GM12878 (cell line): Measurements from ENCODE around the gene NAPEPLD. TPM values are rescaled to one million over a fixed set of nuclear protein-coding genes. Genes with fewer than 3 reads are reported as not detected.
A peak's percentile ranks its signal among the peaks of the same experiment; 100 is the strongest.
"Not testable (repeated sequence)": the region's sequence is repeated elsewhere in the genome, so short reads cannot be mapped to it uniquely, and the experiment has no call there.

Source experiments
- ATAC-seq: fragments of 200-7000 bp; cut with Tn5 transposase; 3 replicates; pipeline ENCODE4 v1.9.1; 2020; ENCODE audit warnings: mild to moderate bottlenecking, moderate library complexity
- BruUV-seq: library from RNA; stranded (reverse); fragments of 400-500 nt; replicated peaks from 2 replicates; lab custom pipeline; 2021; lab: Mats Ljungman, UMichigan
- CTCF ChIA-PET: fragments of 300-600 bp; sonication (Branson Sonifier 250); formaldehyde crosslinking; extraction: SDS; loops from one replicate; lab custom pipeline; 2021; ENCODE audit warnings: inconsistent platforms; lab: Yijun Ruan, JAX
- POLR2A ChIA-PET: fragments of 350-600 bp; formaldehyde crosslinking; extraction: SDS; loops from one replicate; lab custom pipeline; 2021; ENCODE audit warnings: inconsistent platforms; lab: Charles Lee
- RAD21 ChIA-PET: fragments of 300-600 bp; sonication (Branson Sonifier 250); formaldehyde crosslinking; loops from one replicate; lab custom pipeline; 2023; ENCODE audit warnings: antibody characterized with exemption; ENCODE audit not compliant: unreplicated experiment; lab: Charles Lee
- SMC1A ChIA-PET: fragments of 300-600 bp; sonication (Branson Sonifier 250); formaldehyde crosslinking; loops from one replicate; lab custom pipeline; 2023; ENCODE audit not compliant: unreplicated experiment, uncharacterized antibody; lab: Charles Lee
- DNase-seq: peaks from one replicate; pipeline ENCODE4 v3.0.0-alpha.2; 2011; ENCODE audit warnings: low read depth, low spot score
- FAIRE-seq: peaks from 3 replicates; lab custom pipeline; 2011; peaks lifted over from hg19 to GRCh38; lab: Jason Lieb, UNC
- H2AFZ ChIP-seq: 2 replicates; pipeline ENCODE4 v1.6.0; 2011; ENCODE audit warnings: low read depth, low read length, control low read depth; ENCODE audit not compliant: control insufficient read depth
- H3K27ac ChIP-seq: 2 replicates; pipeline ENCODE4 v1.5.1; 2011; ENCODE audit warnings: control low read depth; ENCODE audit not compliant: control insufficient read depth, insufficient read depth
- H3K27me3 ChIP-seq, 2 experiments: replicated peaks in 1 of 2; 2 replicates each; pipeline versions ENCODE4 v1.6.0 to v1.6.1; 2011; ENCODE audit warnings: low read length in 1 of 2; ENCODE audit not compliant: control insufficient read depth in 2 of 2, insufficient read depth in 2 of 2
- H3K36me3 ChIP-seq, 2 experiments: 2 replicates each; pipeline ENCODE4 v1.5.1; 2011; ENCODE audit warnings: low read length in 1 of 2; ENCODE audit not compliant: control insufficient read depth in 2 of 2, insufficient read depth in 2 of 2
- H3K4me1 ChIP-seq: 2 replicates; pipeline ENCODE4 v1.6.1; 2011; ENCODE audit warnings: mild to moderate bottlenecking, low read length, moderate library complexity, mixed read lengths; ENCODE audit not compliant: control insufficient read depth, insufficient read depth
- H3K4me2 ChIP-seq: 2 replicates; pipeline ENCODE4 v1.6.0; 2011; ENCODE audit warnings: control low read depth; ENCODE audit not compliant: control insufficient read depth, insufficient read depth
- H3K4me3 ChIP-seq: fragments of 200-600 bp; sonication (generic); 2 replicates; pipeline ENCODE4 v1.5.1; 2016
- H3K79me2 ChIP-seq: 2 replicates; pipeline ENCODE4 v1.6.0; 2011; ENCODE audit warnings: low read length; ENCODE audit not compliant: control insufficient read depth, insufficient read depth
- H3K9ac ChIP-seq: 2 replicates; pipeline ENCODE4 v1.8.0; 2011; ENCODE audit warnings: low read length, control low read depth, mixed read lengths; ENCODE audit not compliant: control insufficient read depth, insufficient read depth
- H3K9me3 ChIP-seq: replicated peaks from 3 replicates; pipeline ENCODE4 v1.5.1; 2011; ENCODE audit warnings: mild to moderate bottlenecking, low read length; ENCODE audit not compliant: control insufficient read depth, insufficient read depth
- H4K20me1 ChIP-seq: 2 replicates; pipeline ENCODE4 v1.6.0; 2011; ENCODE audit not compliant: control insufficient read depth, insufficient read depth
- ATF7 ChIP-seq: fragments of 450-650 bp; IDR thresholded peaks from 2 replicates; pipeline ENCODE4 v1.6.1; 2016; ENCODE audit warnings: low read depth, mild to moderate bottlenecking
- IKZF2 ChIP-seq, 2 experiments: fragments of 450-650 bp; IDR thresholded peaks; 2 replicates each; pipeline ENCODE4 v1.6.1; 2017; ENCODE audit warnings: mild to moderate bottlenecking in 2 of 2, moderate library complexity in 2 of 2
- MEF2B ChIP-seq: fragments of 450-650 bp; IDR thresholded peaks from 2 replicates; pipeline ENCODE4 v1.6.1; 2018; ENCODE audit warnings: mild to moderate bottlenecking, moderate library complexity; ENCODE audit not compliant: partially characterized antibody, poor library complexity, severe bottlenecking
- MXI1 ChIP-seq: fragments of 150-350 bp; IDR thresholded peaks from 2 replicates; pipeline ENCODE4 v1.6.1; 2011; ENCODE audit warnings: low read depth, mild to moderate bottlenecking, inconsistent platforms, low read length, improper control_type of control experiment
- NBN ChIP-seq: fragments of 450-650 bp; IDR thresholded peaks from 2 replicates; pipeline ENCODE4 v1.6.1; 2016
- ZNF384 ChIP-seq: IDR thresholded peaks from 2 replicates; pipeline ENCODE4 v1.6.1; 2012; ENCODE audit warnings: low read depth, mild to moderate bottlenecking, low read length, improper control_type of control experiment, borderline replicate concordance
- WGBS: methylation state at CpG from one replicate; pipeline ENCODE4 v1.1.6; 2016; ENCODE audit warnings: low lambda C conversion rate; ENCODE audit not compliant: insufficient replicate concordance, insufficient coverage; ENCODE audit errors: missing lambda C conversion rate; 5-methylcytosine and 5-hydroxymethylcytosine counted together
- in situ Hi-C: fragments of 300-500 bp; cut with MboI; formaldehyde crosslinking; loops from 9 replicates; pipeline ENCODE4 v1.14.3; 2018; ENCODE audit warnings: mixed read lengths
- intact Hi-C: fragments of 100-400 bp; cut with micrococcal nuclease; formaldehyde crosslinking; loops from one replicate; pipeline ENCODE4 v1.14.2; 2022; ENCODE audit not compliant: unreplicated experiment
- polyA plus RNA-seq, 11 experiments: library from polyadenylated mRNA; depleted of rRNA in 4 of 11; unstranded in 6 of 11; stranded (reverse) in 5 of 11; fragments of >200 nt; fragmentation: Nextera tagmentation in 4 of 11; fragmentation: Illumina TruSeq in 1 of 11; extraction: Ambion mirVana in 4 of 11; extraction: Trizol in 1 of 11; gene quantifications; 1 replicate in 1 of 11; 2 replicates in 10 of 11; pipeline versions ENCODE4 v1.2.1 to v1.2.3, GENCODE V29; 2011 to 2016; ENCODE audit warnings: inconsistent platforms in 2 of 11, missing spikeins in 2 of 11, low read depth in 1 of 11
- total RNA-seq, 4 experiments: library from RNA; depleted of rRNA in 3 of 4; stranded (reverse); fragments of >200 nt in 3 of 4; fragmentation: Illumina TruSeq in 1 of 4; extraction: Trizol in 1 of 4; gene quantifications; 2 replicates each; pipeline versions ENCODE4 v1.2.1 to v1.2.3, GENCODE V29; 2013 to 2021
- TF ChIP-seq, protein P1 (sequence below): fragments of 450-650 bp; IDR thresholded peaks from 2 replicates; pipeline ENCODE4 v1.6.1; 2016; ENCODE audit warnings: mild to moderate bottlenecking
- TF ChIP-seq, protein P2 (sequence below): fragments of 450-650 bp; IDR thresholded peaks from 2 replicates; pipeline ENCODE4 v1.6.1; 2016; ENCODE audit warnings: mild to moderate bottlenecking
- TF ChIP-seq, protein P3 (sequence below): fragments of 450-650 bp; IDR thresholded peaks from 2 replicates; pipeline ENCODE4 v1.6.1; 2017; ENCODE audit warnings: low read depth, mild to moderate bottlenecking, moderate library complexity

NAPEPLD gene
- total and polyA plus RNA-seq, 10 of the 15 experiments (the other 5 are each of a cell fraction or from before 2014, with no cell fraction given): 6.0 to 16.2 (median 8.6) TPM

DNA sequence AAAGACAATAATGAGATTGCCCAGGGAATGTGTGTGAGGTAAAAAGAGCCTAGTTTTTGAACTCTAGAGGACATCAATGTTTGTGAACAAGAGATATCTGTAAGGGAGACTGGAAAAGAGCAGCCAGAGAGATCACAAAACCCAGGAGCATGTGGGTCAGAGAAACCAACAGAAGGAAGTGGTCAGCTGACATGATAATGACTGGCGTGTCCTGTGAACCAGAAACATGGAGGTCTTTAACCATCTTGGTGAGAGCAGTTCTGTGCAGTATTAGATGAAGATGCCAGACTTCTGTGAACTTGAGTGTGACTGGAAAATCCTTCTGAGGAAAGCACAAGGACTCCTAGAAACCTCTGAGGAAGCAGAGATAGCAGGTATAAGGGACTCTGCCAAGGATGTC, 10.2 kb upstream of the NAPEPLD start:
- H4K20me1 ChIP-seq, DNase-seq, BruUV-seq, CTCF ChIA-PET, H3K27ac ChIP-seq, FAIRE-seq, H3K4me2 ChIP-seq, H3K4me1 ChIP-seq, RAD21 ChIA-PET, H3K9me3 ChIP-seq, POLR2A ChIA-PET, ATAC-seq, in situ Hi-C loops, H3K27me3 ChIP-seq, H3K36me3 ChIP-seq, H3K79me2 ChIP-seq, intact Hi-C loops, H3K4me3 ChIP-seq, H3K9ac ChIP-seq, SMC1A ChIA-PET, H2AFZ ChIP-seq: not testable (repeated sequence)
- TF ChIP-seq, protein P1, sequence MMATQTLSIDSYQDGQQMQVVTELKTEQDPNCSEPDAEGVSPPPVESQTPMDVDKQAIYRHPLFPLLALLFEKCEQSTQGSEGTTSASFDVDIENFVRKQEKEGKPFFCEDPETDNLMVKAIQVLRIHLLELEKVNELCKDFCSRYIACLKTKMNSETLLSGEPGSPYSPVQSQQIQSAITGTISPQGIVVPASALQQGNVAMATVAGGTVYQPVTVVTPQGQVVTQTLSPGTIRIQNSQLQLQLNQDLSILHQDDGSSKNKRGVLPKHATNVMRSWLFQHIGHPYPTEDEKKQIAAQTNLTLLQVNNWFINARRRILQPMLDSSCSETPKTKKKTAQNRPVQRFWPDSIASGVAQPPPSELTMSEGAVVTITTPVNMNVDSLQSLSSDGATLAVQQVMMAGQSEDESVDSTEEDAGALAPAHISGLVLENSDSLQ: peak; percentile 64
- WGBS: 44% methylated on average over 1 of the region's 1 CpG

DNA sequence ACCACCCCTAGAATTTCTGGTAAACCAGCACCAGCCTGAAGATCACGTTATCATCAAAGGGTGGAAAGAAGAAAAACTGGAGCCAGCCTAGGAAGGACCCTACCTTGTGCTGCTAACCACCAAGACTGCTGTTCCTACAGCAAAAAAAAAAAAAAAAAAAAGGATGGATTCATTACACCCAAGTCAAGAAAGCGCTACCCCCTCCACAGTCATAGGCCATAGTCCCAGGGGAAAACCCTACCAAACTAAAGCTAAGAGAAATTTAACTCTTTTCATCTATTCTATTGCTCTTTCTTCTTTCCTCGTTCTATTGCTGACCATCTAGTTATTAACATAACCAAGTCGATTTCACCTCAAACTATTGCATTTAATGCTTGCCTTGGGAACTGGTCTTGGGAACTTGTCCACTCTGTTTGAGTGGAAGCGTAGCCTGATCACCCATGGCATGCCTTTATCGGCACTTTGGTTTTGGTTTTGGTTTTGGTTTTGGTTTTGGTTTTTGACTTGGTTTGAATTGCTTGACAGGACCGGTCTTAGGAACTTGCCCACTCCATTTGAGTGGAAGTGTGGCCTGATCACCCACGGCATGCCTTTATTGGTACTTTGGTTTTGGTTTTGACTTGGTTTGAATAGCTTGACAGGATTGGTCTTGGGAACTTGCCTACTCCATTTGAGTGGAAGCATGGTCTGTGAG, 6.6 kb upstream of the NAPEPLD start:
- FAIRE-seq, intact Hi-C loops, H3K9me3 ChIP-seq, H3K79me2 ChIP-seq, BruUV-seq, H3K36me3 ChIP-seq, H3K27ac ChIP-seq, in situ Hi-C loops, H4K20me1 ChIP-seq, H3K27me3 ChIP-seq, CTCF ChIA-PET, H3K4me1 ChIP-seq: not testable (repeated sequence)
- ChIA-PET SMC1A (interaction anchor here (0.6 to 2.2 kb wide), 4 partner anchors 10 to 122 kb away, joined by 3 to 6 read pairs (median 3); no protein-coding TSS in a partner anchor), RAD21 (interaction anchor here (1.2 kb wide), 1 partner anchor 9 kb away, joined by 6 read pairs; no protein-coding TSS in a partner anchor), POLR2A (interaction anchor here (0.6 to 1.9 kb wide), 3 partner anchors 9 to 85 kb away, joined by 4 to 11 read pairs (median 8); partner anchors contain the start of genes ARMC10 and FBXL13)
- Histone ChIP-seq H3K9ac (peak overlapping the region; percentile 10; the same call in 1 of the 2 replicates), H2AFZ (peak overlapping the region; percentile 84), H3K4me3 (peak overlapping the region; percentile 51), H3K4me2 (peak overlapping the region; percentile 53)
- 2% methylated on average over 8 of the region's 8 CpGs for WGBS
- DNase-seq (peak; percentile 51), ATAC-seq (peak; percentile 92)
- TF ChIP-seq IKZF2 (IDR thresholded peaks at IDR 0.05) (peak; percentile 26 to 39; a peak in 2 of 4 replicates), MXI1 (peak; percentile 28; the same call in 1 of the 2 replicates), ZNF384 (0 out of 2 replicates have a peak, but pooled peaks have one; percentile 11), NBN (0 out of 2 replicates have a peak, but pooled peaks have one; percentile 61), MEF2B (peak; percentile 82), ATF7 (0 out of 2 replicates have a peak, but pooled peaks have one; percentile 18)
- TF ChIP-seq, protein P2, sequence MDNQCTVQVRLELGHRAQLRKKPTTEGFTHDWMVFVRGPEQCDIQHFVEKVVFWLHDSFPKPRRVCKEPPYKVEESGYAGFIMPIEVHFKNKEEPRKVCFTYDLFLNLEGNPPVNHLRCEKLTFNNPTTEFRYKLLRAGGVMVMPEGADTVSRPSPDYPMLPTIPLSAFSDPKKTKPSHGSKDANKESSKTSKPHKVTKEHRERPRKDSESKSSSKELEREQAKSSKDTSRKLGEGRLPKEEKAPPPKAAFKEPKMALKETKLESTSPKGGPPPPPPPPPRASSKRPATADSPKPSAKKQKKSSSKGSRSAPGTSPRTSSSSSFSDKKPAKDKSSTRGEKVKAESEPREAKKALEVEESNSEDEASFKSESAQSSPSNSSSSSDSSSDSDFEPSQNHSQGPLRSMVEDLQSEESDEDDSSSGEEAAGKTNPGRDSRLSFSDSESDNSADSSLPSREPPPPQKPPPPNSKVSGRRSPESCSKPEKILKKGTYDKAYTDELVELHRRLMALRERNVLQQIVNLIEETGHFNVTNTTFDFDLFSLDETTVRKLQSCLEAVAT: peak; percentile 90
- TF ChIP-seq, protein P3, sequence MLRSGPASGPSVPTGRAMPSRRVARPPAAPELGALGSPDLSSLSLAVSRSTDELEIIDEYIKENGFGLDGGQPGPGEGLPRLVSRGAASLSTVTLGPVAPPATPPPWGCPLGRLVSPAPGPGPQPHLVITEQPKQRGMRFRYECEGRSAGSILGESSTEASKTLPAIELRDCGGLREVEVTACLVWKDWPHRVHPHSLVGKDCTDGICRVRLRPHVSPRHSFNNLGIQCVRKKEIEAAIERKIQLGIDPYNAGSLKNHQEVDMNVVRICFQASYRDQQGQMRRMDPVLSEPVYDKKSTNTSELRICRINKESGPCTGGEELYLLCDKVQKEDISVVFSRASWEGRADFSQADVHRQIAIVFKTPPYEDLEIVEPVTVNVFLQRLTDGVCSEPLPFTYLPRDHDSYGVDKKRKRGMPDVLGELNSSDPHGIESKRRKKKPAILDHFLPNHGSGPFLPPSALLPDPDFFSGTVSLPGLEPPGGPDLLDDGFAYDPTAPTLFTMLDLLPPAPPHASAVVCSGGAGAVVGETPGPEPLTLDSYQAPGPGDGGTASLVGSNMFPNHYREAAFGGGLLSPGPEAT: peak; percentile 54; the same call in 1 of the 2 replicates
- TF ChIP-seq, protein P1: peak; percentile 57; the same call in 1 of the 2 replicates
